ENCODE data around the gene RPL38.

Gene RPL38

DNA sequence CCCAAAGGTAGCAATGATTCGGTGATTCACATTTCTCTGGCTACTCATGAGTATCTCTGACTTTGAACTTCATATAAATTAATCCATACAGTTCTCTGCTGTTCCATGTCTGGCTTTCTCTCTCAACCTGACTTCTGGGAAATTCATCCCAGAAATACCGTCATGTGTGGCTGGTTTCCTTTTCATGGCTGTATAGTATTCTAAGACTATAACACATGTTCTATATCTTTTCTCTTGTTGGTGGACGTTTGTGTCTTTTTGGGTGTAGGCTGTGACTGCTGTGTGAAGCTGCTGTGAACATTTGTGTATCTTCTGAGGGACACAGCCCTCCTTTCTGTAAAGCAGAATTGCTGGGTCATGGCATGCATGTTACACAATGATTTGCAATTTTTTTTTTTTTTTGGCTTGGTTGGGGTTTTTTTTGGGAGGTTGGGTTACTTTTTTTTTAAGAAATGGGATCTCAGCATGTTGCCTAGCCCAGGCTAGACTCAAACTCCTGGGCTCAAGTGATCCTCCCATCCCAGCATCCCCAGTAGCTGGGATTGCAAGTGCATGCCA is 16.2 kb downstream of the RPL38 start:
- Mint-ChIP-seq H3K27ac (no peak overlapping the region), H3K36me3 (ENCODE audit: low read depth) (peaks cover 13% of the 10 kb centered on the region), H3K4me3 (no peak overlapping the region), H3K9me3 (no peaks in the 10 kb centered on the region), H3K27me3 (ENCODE audit: low read depth) (no peaks in the 10 kb centered on the region), H3K4me1 (ENCODE audit: low read depth) (peaks cover 6% of the 10 kb centered on the region)
- DNase-seq (ENCODE audit: low spot score) = no peak

DNA sequence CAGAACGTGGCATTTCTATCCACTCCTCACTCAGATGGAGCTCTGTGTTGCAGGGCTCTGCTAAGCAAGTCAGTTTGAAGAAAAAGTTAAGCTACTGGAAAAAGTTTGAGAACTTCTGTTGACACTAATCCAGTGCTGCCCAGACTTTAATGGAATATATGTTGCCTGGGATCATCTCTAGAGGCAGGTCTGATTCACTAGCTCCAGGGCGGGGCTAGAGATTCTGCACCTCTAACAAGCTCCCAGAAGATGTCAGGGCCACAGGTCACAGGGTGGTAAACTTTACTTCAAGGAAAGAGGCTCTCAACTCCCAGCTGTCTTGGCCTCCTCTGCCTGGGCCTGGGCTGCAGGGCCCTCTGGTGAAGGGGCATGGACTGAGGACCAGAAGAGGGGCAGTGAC is 16.7 kb downstream of the RPL38 start:
- no peak overlapping the region for H3K27ac Mint-ChIP-seq
- peaks cover 16% of the 10 kb centered on the region for H3K36me3 Mint-ChIP-seq (ENCODE audit: low read depth)
- peaks cover 5% of the 10 kb centered on the region for H3K4me1 Mint-ChIP-seq (ENCODE audit: low read depth)
- H3K4me3 Mint-ChIP-seq = no peak overlapping the region
- no peak for DNase-seq (ENCODE audit: low spot score)
- no peaks in the 10 kb centered on the region for H3K27me3 Mint-ChIP-seq (ENCODE audit: low read depth)
- no peaks in the 10 kb centered on the region for H3K9me3 Mint-ChIP-seq

DNA sequence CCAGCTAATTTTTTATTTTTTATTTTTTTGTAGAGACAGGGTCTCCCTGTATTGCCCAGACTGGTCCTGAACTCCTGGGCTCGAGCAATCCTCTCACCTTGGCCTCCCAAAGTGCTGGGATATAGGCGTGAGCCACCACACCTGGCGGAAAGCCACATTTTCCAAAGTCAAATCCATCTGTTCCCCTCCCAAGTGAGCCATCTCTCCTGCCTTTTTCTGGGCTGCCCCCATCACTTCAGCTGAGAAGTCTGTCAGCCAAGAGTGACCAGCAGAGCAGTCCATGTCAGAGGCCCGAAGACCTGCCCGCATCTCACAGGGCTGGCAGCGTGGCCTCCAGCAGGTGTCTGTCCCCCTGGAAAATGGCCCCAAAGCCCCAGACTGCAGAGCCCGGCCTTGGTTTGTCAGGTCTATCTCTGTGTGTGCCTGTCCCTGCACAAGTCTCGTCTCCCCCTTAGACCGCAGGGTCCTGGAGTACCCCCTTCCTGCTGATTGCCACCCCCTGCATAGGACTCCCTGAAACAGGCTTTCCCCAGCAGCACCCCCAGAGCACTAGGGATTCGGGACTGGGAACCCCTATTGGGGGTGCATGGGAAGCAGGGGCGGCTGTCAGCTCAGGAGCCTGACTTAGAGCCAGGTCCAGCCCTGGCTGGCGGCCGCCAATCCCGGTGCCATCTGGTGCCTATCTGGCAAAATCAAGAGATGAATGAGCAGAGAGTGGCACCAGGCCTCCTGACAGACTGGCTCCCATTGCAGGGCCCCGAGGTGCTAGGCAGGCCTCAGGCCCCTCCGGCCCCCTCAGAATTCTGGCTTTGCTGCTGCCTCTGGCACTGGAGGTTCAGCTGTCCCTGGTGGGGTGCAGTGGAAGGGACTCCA is 17.7 kb downstream of the RPL38 start:
- no peaks in the 10 kb centered on the region for H3K4me1 Mint-ChIP-seq (ENCODE audit: low read depth)
- H3K27ac Mint-ChIP-seq = no peak overlapping the region
- DNase-seq (ENCODE audit: low spot score) = no peak
- peaks cover 16% of the 10 kb centered on the region for H3K36me3 Mint-ChIP-seq (ENCODE audit: low read depth)
- no peaks in the 10 kb centered on the region for H3K27me3 Mint-ChIP-seq (ENCODE audit: low read depth)
- no peak overlapping the region for H3K4me3 Mint-ChIP-seq
- no peaks in the 10 kb centered on the region for H3K9me3 Mint-ChIP-seq

- H3K27me3 Mint-ChIP-seq (ENCODE audit: low read depth) = no peaks in the 10 kb centered on the region
- DNase-seq (ENCODE audit: low spot score) = no peak
- H3K27ac Mint-ChIP-seq = no peak overlapping the region
- H3K36me3 Mint-ChIP-seq (ENCODE audit: low read depth) = peaks cover 12% of the 10 kb centered on the region
- H3K4me1 Mint-ChIP-seq (ENCODE audit: low read depth) = no peaks in the 10 kb centered on the region
- H3K9me3 Mint-ChIP-seq = no peaks in the 10 kb centered on the region
- H3K4me3 Mint-ChIP-seq = no peak overlapping the region
Measured at GRCh38 chr17:74222399-74222798, 18.9 kb downstream of the RPL38 start.

DNA sequence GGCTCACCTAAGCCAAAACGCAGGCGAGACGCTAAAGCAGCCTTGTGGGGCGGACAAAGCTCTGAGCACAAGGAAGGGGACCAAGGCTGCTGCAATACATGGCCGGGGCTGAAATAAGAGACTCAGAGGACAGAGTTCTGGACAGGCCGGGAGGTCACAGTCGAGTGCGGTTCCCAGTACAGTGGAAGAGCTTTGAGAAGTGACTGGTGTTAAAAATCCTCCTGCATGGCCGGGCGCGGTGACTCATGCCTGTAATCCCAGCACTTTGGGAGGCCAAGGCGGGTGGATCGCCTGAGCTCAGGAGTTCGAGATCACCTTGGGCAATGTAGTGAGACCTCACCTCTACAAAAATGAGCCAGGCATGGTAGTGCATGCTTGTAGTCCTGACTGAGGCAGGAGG is 20.4 kb downstream of the RPL38 start:
- no peaks in the 10 kb centered on the region for H3K27me3 Mint-ChIP-seq (ENCODE audit: low read depth)
- H3K4me3 Mint-ChIP-seq = no peak overlapping the region
- H3K9me3 Mint-ChIP-seq = no peaks in the 10 kb centered on the region
- H3K27ac Mint-ChIP-seq = no peak overlapping the region
- DNase-seq (ENCODE audit: low spot score) = no peak
- peaks cover 13% of the 10 kb centered on the region for H3K36me3 Mint-ChIP-seq (ENCODE audit: low read depth)
- no peaks in the 10 kb centered on the region for H3K4me1 Mint-ChIP-seq (ENCODE audit: low read depth)

- H3K4me1 Mint-ChIP-seq (ENCODE audit: low read depth) = no peaks in the 10 kb centered on the region
- H3K4me3 Mint-ChIP-seq = no peak overlapping the region
- no peaks in the 10 kb centered on the region for H3K9me3 Mint-ChIP-seq
- peaks cover 13% of the 10 kb centered on the region for H3K36me3 Mint-ChIP-seq (ENCODE audit: low read depth)
- no peak overlapping the region for H3K27ac Mint-ChIP-seq
- H3K27me3 Mint-ChIP-seq (ENCODE audit: low read depth) = no peaks in the 10 kb centered on the region
- no peak for DNase-seq (ENCODE audit: low spot score)
Measured at GRCh38 chr17:74224959-74225725, 21.7 kb downstream of the RPL38 start.

DNA sequence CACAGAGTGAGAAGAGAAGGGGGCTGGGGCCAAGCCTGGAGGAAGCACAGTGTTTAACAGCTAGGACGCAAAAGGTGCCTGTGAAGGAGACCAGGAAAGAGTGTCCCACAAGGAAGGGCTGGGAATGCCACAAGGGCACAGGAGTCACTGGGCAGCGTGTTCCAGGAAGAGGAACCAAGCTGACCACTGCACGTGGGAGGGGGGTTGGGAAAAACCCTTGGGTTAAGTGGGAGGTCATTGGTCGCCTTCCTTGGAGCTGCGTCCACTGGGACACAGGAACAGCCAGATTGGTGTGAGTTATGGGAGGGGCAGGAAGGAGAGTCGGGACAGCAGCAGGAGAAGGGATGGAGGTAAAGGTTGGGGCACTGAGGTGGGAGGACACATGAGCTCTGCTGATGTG is 22.8 kb downstream of the RPL38 start:
- no peak for DNase-seq (ENCODE audit: low spot score)
- H3K36me3 Mint-ChIP-seq (ENCODE audit: low read depth) = peaks cover 15% of the 10 kb centered on the region
- no peaks in the 10 kb centered on the region for H3K9me3 Mint-ChIP-seq
- no peaks in the 10 kb centered on the region for H3K4me1 Mint-ChIP-seq (ENCODE audit: low read depth)
- H3K4me3 Mint-ChIP-seq = no peak overlapping the region
- no peak overlapping the region for H3K27ac Mint-ChIP-seq
- H3K27me3 Mint-ChIP-seq (ENCODE audit: low read depth) = no peaks in the 10 kb centered on the region

DNA sequence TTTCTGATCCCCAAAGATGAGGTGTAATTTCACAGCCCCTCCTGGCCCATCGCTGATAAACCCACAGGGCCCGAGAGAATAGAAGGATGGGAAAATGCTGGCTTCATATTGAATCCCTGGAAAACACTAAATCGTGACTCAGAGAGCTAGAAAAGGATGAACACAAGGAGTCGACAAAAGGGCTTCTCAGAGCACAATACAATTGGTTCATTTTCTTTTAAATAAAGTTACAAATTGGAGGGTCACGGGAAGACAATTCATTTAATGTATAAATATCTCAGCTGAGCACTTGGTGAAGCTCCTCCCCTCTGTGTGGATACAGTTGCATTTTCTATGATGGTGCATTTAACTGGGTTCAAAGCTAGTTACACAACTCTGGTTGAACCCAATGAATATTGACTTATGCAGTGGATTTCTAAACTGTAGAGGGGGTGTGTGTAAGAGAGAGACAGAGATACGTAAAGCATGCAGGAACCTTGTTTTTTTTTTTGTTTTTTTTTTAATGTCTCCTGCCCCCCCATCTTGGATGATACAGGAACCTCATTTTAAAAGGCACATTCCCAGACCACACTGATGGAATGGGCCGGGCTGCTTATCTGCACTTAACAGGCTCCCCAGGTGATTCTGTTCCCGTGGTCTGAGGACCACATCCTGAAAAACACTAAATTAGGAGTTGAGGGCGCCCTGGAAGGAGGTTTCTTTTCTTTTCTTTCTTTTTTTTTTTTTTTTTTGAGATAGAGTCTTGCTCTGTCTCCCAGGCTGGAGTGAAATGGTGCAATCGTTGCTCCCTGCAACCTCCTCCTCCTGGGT is 24.0 kb downstream of the RPL38 start:
- Mint-ChIP-seq H3K4me1 (ENCODE audit: low read depth) (no peaks in the 10 kb centered on the region), H3K4me3 (no peak overlapping the region), H3K27ac (no peak overlapping the region), H3K27me3 (ENCODE audit: low read depth) (no peaks in the 10 kb centered on the region), H3K9me3 (no peaks in the 10 kb centered on the region), H3K36me3 (ENCODE audit: low read depth) (peaks cover 15% of the 10 kb centered on the region)
- no peak for DNase-seq (ENCODE audit: low spot score)

DNA sequence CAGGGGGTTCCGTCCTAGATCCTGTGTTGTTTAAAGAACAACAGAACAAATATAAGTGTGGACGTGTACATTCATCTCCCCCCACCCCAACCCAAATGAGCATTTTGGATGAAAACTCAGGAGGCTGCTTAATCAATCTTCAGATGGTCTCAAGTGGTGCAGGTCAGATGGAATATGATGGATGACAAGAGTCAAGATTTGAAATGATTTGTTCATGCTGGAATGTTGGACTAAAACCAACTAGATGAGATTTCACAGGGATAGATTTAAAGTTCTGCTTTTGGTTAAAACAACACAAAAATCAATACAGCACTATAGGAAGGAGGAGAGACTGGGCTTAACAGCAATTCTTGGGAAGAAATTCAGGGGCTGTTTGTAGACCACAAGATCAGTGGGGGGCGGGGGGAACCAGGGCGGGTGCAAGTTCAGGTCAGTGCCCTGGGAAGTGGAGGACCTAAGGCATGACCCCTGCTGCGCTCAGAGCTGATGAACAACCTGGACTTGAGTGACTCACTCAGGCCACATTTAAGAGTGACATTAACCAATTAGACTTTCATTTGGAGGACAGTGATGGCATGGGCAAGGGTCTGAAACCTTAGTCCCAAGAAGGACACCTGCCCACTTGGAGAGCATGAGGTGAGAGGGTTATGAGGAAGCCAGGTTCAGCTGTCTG is 25.0 kb downstream of the RPL38 start:
- no peak for DNase-seq (ENCODE audit: low spot score)
- Mint-ChIP-seq H3K36me3 (ENCODE audit: low read depth) (peaks cover 18% of the 10 kb centered on the region), H3K4me1 (ENCODE audit: low read depth) (no peaks in the 10 kb centered on the region), H3K4me3 (no peak overlapping the region), H3K27me3 (ENCODE audit: low read depth) (no peaks in the 10 kb centered on the region), H3K27ac (peak overlapping the region; percentile 2), H3K9me3 (no peaks in the 10 kb centered on the region)

- no peak overlapping the region for H3K27ac Mint-ChIP-seq
- H3K36me3 Mint-ChIP-seq (ENCODE audit: low read depth) = peaks cover 9% of the 10 kb centered on the region
- H3K4me1 Mint-ChIP-seq (ENCODE audit: low read depth) = no peaks in the 10 kb centered on the region
- no peaks in the 10 kb centered on the region for H3K9me3 Mint-ChIP-seq
- no peak for DNase-seq (ENCODE audit: low spot score)
- H3K4me3 Mint-ChIP-seq = no peak overlapping the region
- H3K27me3 Mint-ChIP-seq (ENCODE audit: low read depth) = no peaks in the 10 kb centered on the region
Measured at GRCh38 chr17:74230896-74231295, 27.4 kb downstream of the RPL38 start.

GRCh38 chr17:74231928-74232907 is 28.7 kb downstream of the RPL38 start:
- Mint-ChIP-seq H3K36me3 (ENCODE audit: low read depth) (peaks cover 7% of the 10 kb centered on the region), H3K4me3 (no peak overlapping the region)

DNA sequence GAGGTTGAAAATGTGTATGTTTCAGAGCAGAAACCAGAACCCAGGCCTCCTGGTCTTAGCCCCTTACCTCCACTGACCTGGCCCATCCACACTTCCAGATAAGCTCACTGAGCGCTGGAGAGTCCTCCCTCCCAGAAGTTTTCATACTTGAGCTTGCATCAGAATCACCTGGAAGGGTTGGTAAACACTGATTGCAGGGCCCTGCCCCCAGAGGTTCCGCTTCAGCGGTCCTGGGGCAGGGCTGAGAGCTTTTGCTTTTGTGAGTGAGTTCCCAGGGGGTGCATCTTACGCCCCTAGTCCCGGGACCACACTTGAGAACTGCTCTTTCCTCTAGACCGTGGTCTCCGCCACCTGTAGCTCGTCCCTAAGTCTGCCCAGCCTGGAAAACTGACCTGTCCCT is 30.5 kb downstream of the RPL38 start:
- H3K27ac Mint-ChIP-seq = no peak overlapping the region

More at GRCh38 chr17:74231928-74232907, 28.7 kb downstream of the RPL38 start:
- Mint-ChIP-seq H3K27me3 (ENCODE audit: low read depth) (no peaks in the 10 kb centered on the region), H3K4me1 (ENCODE audit: low read depth) (no peaks in the 10 kb centered on the region), H3K9me3 (no peaks in the 10 kb centered on the region), H3K27ac (no peak overlapping the region)
- DNase-seq (ENCODE audit: low spot score) = no peak

More for the DNA sequence above, 30.5 kb downstream of the RPL38 start:
- H3K36me3 Mint-ChIP-seq (ENCODE audit: low read depth) = peaks cover 5% of the 10 kb centered on the region
- H3K27me3 Mint-ChIP-seq (ENCODE audit: low read depth) = no peaks in the 10 kb centered on the region
- H3K4me3 Mint-ChIP-seq = no peak overlapping the region
- no peaks in the 10 kb centered on the region for H3K9me3 Mint-ChIP-seq
- no peaks in the 10 kb centered on the region for H3K4me1 Mint-ChIP-seq (ENCODE audit: low read depth)
- DNase-seq (ENCODE audit: low spot score) = no peak
